Activated T-helper 1 cell treated with anti-CD3 and anti-CD28 coated beads, Interleukin-12 subunit alpha, Interleukin-12 subunit beta, Interleukin-2, Interleukin-4 antibody, amounts not matched to agents 30 ng/mL and 10 ng/mL and 1 ng/mL, durations not matched to agents 14 hours and 24 hours and 36 hours (primary cell): ENCODE results near the gene ABHD15. TPM values are rescaled to one million over a fixed set of nuclear protein-coding genes. Genes with fewer than 3 reads are reported as not detected.

ENCODE experiments used
- DNase-seq: peaks from one replicate; pipeline ENCODE4 v3.0.0; 2021; ENCODE audit warnings: low spot score
- H3K27ac Mint-ChIP-seq: one replicate; pipeline ENCODE4 v1.8.0; 2021; ENCODE audit warnings: mild to moderate bottlenecking, mixed read lengths
- H3K27me3 Mint-ChIP-seq: one replicate; pipeline ENCODE4 v1.8.0; 2022; ENCODE audit warnings: mild to moderate bottlenecking, moderate library complexity, mixed read lengths; ENCODE audit not compliant: insufficient read depth
- H3K36me3 Mint-ChIP-seq: one replicate; pipeline ENCODE4 v1.8.0; 2021; ENCODE audit warnings: low read depth, mixed read lengths
- H3K4me1 Mint-ChIP-seq: one replicate; pipeline ENCODE4 v1.8.0; 2021; ENCODE audit warnings: low read depth, mixed read lengths
- H3K4me3 Mint-ChIP-seq: one replicate; pipeline ENCODE4 v1.8.0; 2021; ENCODE audit warnings: mild to moderate bottlenecking, moderate library complexity, mixed read lengths
- H3K9me3 Mint-ChIP-seq: one replicate; pipeline ENCODE4 v1.8.0; 2021; ENCODE audit warnings: mixed read lengths
- intact Hi-C: fragments of 100-400 bp; cut with micrococcal nuclease; formaldehyde crosslinking; loops from one replicate; pipeline ENCODE4 v1.15.1; 2024
- total RNA-seq: library from RNA; stranded (reverse); gene quantifications from 2 replicates; pipeline ENCODE4 v1.2.3, GENCODE V29; 2022

Gene ABHD15
- total RNA-seq, 1 donor from 2014 or later: 19.5 TPM

DNA sequence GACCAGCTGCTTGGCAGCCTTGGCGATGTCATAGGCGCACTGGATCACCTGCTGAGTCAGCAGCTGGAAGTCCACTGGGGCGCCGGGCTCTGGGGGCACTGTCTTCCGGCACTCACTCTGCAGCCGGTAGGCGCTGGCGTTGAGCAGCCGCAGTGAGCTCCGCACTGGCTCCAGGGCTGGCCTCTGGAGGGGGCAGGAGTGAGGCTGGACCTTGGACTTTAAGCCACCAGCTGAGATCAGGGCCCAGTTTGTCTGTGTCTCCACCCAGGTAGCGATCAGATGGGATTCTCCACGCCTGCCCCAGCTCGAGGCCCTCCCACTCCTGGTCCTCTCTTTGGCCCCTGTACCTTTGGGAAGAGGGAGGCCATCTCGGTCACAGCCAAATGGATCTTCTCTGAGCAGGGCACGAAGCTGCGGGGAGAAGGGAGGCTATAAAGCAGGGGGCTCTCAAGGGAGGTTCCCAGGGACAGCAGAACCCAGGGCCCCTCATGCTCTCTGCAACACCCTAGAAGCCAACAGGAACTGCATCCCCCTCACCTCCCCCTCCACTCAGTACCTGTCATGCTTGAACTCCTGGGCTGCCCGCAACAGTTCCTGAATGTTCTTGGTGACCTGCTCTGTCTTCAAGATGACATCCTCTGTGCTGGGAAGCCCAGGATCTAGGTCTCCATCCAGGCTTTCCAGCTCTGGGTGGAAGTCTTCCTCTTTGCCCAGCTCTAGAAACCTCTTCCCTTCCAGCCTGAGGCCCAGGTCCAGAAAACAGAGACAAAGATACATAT lies 8.1 kb upstream of the ABHD15 start:
- Mint-ChIP-seq H3K27me3 (no peaks in the 10 kb centered on the region), H3K27ac (no peak overlapping the region), H3K4me1 (peaks cover under 1% of the 10 kb centered on the region), H3K9me3 (no peaks in the 10 kb centered on the region), H3K4me3 (no peak overlapping the region), H3K36me3 (peaks cover 36% of the 10 kb centered on the region)
- intact Hi-C loops: no loop called here
- DNase-seq: no peak

GRCh38 chr17:29573871-29574731 lies 7.3 kb upstream of the ABHD15 start:
- peaks cover 34% of the 10 kb centered on the region for H3K36me3 Mint-ChIP-seq
- H3K9me3 Mint-ChIP-seq: no peaks in the 10 kb centered on the region
- H3K4me3 Mint-ChIP-seq: no peak overlapping the region
- no peaks in the 10 kb centered on the region for H3K27me3 Mint-ChIP-seq
- intact Hi-C loops: no loop called here
- no peak overlapping the region for H3K27ac Mint-ChIP-seq
- peaks cover 3% of the 10 kb centered on the region for H3K4me1 Mint-ChIP-seq
- no peak for DNase-seq

GRCh38 chr17:29573558-29573869 lies 6.7 kb upstream of the ABHD15 start:
- H3K4me1 Mint-ChIP-seq: peaks cover 5% of the 10 kb centered on the region
- intact Hi-C loops: no loop called here
- H3K27ac Mint-ChIP-seq: no peak overlapping the region
- H3K27me3 Mint-ChIP-seq: no peaks in the 10 kb centered on the region
- H3K36me3 Mint-ChIP-seq: peaks cover 34% of the 10 kb centered on the region
- no peaks in the 10 kb centered on the region for H3K9me3 Mint-ChIP-seq
- DNase-seq: no peak
- no peak overlapping the region for H3K4me3 Mint-ChIP-seq

DNA sequence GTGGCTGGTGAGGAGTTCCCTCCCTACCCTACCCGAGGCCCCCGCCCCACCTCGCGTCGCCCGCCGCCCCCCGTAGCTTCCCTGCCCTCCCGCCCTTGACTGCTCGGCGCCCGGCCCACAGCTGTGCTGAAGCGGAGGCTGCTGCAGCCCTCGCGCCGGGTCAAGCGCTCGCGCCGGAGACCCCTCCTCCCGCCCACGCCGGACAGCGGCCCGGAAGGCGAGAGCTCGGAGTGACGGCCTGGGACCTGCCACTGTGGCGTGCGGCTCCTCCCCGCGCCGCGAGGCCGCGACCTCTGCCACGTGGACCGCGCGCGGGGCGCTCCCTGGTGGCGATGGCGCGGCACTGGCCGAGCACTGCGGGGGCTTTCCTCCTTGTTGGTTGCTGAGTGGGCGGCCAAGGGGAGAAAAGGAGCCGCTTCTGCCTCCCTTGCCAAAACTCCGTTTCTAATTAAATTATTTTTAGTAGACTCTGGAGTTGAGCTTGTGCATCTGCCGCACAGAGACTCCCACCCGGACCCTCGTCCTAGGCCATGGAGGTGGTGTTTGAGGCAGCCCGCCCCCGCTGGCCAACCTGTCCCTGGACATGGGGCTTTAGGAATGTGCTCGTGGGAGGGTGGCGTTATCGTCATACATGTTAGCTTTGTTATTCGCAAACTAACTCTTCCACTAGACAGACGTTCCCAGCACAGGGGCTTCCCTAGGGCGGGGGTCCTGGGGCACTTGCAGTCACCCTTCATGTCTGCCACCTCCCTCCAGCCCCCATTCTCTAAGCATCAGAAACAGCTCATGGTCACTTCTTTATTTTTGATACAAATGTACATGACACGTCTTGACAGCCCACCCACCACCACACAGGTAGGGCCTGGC lies 6.1 kb upstream of the ABHD15 start:
- H3K4me1 Mint-ChIP-seq: peaks cover 5% of the 10 kb centered on the region
- H3K27me3 Mint-ChIP-seq: peaks cover 1% of the 10 kb centered on the region
- no peaks in the 10 kb centered on the region for H3K9me3 Mint-ChIP-seq
- H3K36me3 Mint-ChIP-seq: peaks cover 31% of the 10 kb centered on the region
- no peak overlapping the region for H3K27ac Mint-ChIP-seq
- no peak overlapping the region for H3K4me3 Mint-ChIP-seq
- intact Hi-C loops: no loop called here
- peak; percentile 45 for DNase-seq

GRCh38 chr17:29571883-29572681 lies 5.2 kb upstream of the ABHD15 start:
- no peak for DNase-seq
- intact Hi-C loops: no loop called here
- Mint-ChIP-seq H3K27me3 (peaks cover 1% of the 10 kb centered on the region), H3K27ac (no peak overlapping the region), H3K4me3 (no peak overlapping the region), H3K36me3 (peaks cover 28% of the 10 kb centered on the region), H3K9me3 (no peaks in the 10 kb centered on the region), H3K4me1 (peaks cover 5% of the 10 kb centered on the region)

DNA sequence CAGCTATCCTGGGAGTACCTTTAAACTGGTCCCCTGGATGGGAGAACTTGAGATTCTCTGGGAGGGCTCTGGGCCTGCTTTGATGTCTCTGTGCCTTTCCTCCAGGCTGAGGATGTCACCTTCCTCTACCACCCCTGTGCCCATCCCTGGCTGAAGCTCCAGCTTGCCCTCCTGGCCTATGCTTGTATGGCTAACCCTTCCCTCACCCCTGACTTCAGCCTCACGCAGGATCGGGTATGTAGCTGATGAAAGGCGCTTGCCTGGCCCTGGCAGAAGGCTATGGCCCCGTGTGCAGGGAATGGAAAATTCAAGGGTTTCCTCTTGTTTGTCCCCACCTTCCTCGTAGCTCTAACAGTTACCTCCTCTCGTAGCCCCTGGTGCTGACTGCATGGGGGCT lies 4.6 kb upstream of the ABHD15 start:
- no peak for DNase-seq
- intact Hi-C loops: no loop called here
- Mint-ChIP-seq H3K4me3 (no peak overlapping the region), H3K36me3 (peaks cover 28% of the 10 kb centered on the region), H3K27ac (no peak overlapping the region), H3K27me3 (peaks cover 1% of the 10 kb centered on the region), H3K9me3 (no peaks in the 10 kb centered on the region), H3K4me1 (peaks cover 5% of the 10 kb centered on the region)

GRCh38 chr17:29570521-29570920 lies 3.7 kb upstream of the ABHD15 start:
- peaks cover 28% of the 10 kb centered on the region for H3K36me3 Mint-ChIP-seq
- H3K27ac Mint-ChIP-seq: no peak overlapping the region
- peak overlapping the region; percentile 46 for H3K4me3 Mint-ChIP-seq
- no peak for DNase-seq
- no peaks in the 10 kb centered on the region for H3K9me3 Mint-ChIP-seq
- H3K4me1 Mint-ChIP-seq: peaks cover 12% of the 10 kb centered on the region
- H3K27me3 Mint-ChIP-seq: peaks cover 1% of the 10 kb centered on the region
- intact Hi-C loops: no loop called here

GRCh38 chr17:29569245-29569950 lies 2.6 kb upstream of the ABHD15 start:
- peak overlapping the region; percentile 76 for H3K27ac Mint-ChIP-seq
- intact Hi-C loops: loop anchor here (5.0 kb wide), 4 partner anchors 193 to 422 kb away; partner anchors contain the start of gene SSH2
- H3K36me3 Mint-ChIP-seq: peaks cover 22% of the 10 kb centered on the region
- peaks cover 1% of the 10 kb centered on the region for H3K27me3 Mint-ChIP-seq
- DNase-seq: no peak
- H3K4me1 Mint-ChIP-seq: peaks cover 13% of the 10 kb centered on the region
- H3K9me3 Mint-ChIP-seq: no peaks in the 10 kb centered on the region
- H3K4me3 Mint-ChIP-seq: peak overlapping the region; percentile 84

DNA sequence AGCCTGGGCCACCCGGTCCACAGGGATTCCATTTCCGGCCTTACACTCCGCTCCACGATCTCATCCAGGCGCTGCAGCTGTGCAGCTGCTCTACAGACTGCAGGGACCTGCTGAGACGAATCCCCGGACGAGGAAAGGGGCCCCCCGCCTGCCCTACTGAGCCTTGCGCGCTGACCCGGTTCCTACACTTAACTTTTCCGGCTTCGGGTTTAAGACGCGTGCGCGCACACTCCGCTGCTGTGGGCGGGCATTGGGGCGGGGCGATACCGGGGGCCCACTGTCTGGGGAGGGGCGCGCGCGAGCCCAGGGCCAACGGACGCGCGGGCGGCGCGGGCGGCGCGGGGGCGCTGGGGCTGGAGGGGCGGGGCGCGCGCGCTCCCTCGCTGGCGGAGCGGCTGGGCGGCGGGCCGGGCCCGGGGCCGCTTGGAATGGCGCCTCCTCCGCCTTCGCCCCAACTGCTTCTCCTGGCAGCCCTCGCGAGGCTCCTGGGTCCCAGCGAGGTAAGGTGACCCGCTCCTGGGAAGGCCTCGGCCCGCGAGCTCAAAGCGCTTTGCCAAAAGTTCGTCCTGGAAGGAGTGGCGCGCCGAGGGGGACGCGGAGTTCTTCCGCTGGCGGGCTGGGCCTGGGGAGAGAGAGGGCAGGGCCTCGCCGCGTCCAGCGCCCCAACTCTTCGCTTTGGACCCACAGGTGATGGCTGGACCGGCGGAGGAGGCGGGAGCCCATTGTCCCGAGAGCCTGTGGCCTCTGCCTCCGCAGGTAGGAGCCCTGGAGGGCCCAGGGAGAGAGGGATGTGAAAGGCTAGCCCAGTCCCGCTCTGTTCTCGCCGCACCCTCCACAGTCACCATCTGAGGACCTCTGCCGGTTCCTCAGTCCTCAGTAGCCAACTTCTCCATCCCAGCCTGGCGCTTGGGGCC lies 1.8 kb upstream of the ABHD15 start, which contains the start of gene TP53I13:
Gene TP53I13, plus strand, starts transcription at position 371 of the 914 bp plus-strand sequence. Its CDS starts 58 bp downstream, at position 429.
- H3K27ac Mint-ChIP-seq: peak within 1 kb of the TSS; percentile 95
- peaks cover 20% of the 10 kb centered on the region for H3K4me1 Mint-ChIP-seq
- H3K4me3 Mint-ChIP-seq: peak within 1 kb of the TSS; percentile 89
- peaks cover 1% of the 10 kb centered on the region for H3K27me3 Mint-ChIP-seq
- DNase-seq: peak; percentile 87
- intact Hi-C loops: loop anchor here (1.0 to 5.0 kb wide), 6 partner anchors 21 to 421 kb away; partner anchors contain the start of genes GIT1 and SSH2
- H3K36me3 Mint-ChIP-seq: peaks cover 19% of the 10 kb centered on the region
- no peaks in the 10 kb centered on the region for H3K9me3 Mint-ChIP-seq

- Mint-ChIP-seq H3K27ac (peak overlapping the region; percentile 95), H3K4me3 (peak overlapping the region; percentile 89), H3K27me3 (peaks cover 1% of the 10 kb centered on the region), H3K9me3 (no peaks in the 10 kb centered on the region), H3K4me1 (peaks cover 20% of the 10 kb centered on the region), H3K36me3 (peaks cover 14% of the 10 kb centered on the region)
- intact Hi-C loops: loop anchor here (1.0 to 5.0 kb wide), 8 partner anchors 22 to 617 kb away; partner anchors contain the start of genes GIT1, PHF12 and SSH2
- DNase-seq: peak; percentile 74
Observed at GRCh38 chr17:29567554-29568330, 905 bp upstream of the ABHD15 start.
